Stimulated activated CD8-positive, alpha-beta memory T cell treated with anti-CD3 and anti-CD28 coated beads, Interleukin-2, amount 100 ng/mL, for 1 hour (primary cell): ENCODE results near the gene BCKDHB.
"Not testable (repeated sequence)": the region's sequence is repeated elsewhere in the genome, so short reads cannot be mapped to it uniquely, and the experiment has no call there.

Source experiments
- DNase-seq, 2 donors: peaks; one replicate each; pipeline ENCODE4 v3.0.0-alpha.2; 2020; ENCODE audit warnings: low read depth in 2 of 2

Gene BCKDHB

DNA sequence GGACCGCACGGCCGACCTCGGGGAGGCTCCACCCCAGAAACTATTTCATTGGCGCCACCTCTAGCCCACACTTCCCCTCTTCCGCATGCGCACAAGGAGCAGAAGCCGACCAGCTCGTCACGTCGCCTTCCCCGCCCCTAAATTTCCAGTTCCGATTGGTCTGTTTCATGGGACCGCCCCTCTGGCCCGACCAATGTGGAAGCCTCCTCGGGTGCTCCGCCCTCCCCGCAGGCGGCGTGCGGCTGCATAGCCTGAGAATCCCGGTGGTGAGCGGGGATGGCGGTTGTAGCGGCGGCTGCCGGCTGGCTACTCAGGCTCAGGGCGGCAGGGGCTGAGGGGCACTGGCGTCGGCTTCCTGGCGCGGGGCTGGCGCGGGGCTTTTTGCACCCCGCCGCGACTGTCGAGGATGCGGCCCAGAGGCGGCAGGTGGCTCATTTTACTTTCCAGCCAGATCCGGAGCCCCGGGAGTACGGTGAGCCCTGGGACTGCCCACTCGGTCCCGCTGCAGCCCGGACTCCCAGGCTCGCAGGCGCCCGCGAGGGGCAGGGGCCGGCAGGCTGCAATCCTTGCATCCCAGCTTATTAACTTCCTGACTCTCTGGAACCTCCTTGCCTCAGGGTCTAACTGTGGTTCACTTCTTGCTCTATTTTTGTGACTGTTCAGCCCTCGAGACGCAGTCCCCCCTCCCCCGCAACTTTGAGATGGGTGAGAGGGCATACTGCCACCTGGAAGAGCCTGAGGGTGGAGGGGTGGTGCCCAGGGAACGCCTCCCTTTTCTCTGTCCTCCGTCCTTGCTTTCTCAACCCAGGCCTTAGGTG is at the start of gene BCKDHB:
Gene BCKDHB (plus strand): TSS at position 254 of the 818 bp plus-strand sequence. CDS start 23 bp downstream, at position 277.
- peak; percentile 91 to 95 for DNase-seq

DNA sequence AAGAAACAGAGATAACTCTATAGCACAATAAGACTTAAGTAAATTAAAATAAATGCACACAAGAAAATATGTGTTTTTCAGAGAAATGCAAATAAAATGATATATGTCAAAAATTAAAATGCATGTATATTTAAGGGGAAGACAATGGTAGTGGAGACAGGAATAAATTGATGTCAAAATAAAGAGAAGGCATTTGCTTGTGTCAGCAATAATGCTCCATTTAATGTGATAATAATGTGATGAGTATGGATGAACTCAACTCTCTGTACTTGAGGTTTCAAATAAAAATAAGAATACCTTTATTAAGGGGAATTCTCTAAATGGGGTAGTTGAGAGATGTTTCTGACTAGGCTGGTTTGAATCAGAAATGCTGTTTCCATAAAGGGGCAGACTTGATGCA is 45.7 kb upstream of the BCKDHB start:
- no peak for DNase-seq

- not testable (repeated sequence) for DNase-seq
These were observed 38.3 kb upstream of the BCKDHB start for GRCh38 chr6:80068146-80068545.

GRCh38 chr6:80070431-80070830 is 36.0 kb upstream of the BCKDHB start:
- not testable (repeated sequence) for DNase-seq

DNA sequence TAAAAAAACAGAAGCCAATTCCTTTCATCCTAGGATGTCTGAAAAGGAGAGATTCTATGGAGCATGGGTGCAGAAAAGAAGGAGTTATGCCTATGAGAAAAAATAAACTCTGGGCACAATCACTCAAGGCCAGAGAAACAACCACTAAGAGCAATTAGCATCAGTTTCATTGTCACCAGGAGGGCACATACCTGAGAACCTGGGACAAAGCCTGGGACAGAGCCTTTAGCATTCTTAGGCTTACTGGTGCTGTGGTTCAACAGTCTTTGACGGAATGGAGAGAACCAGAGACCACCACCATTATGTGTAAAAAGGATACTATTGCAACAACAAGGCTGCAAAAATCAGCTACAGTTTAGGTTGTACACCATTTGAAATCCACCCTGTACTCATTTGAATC is 29.4 kb upstream of the BCKDHB start:
- no peak for DNase-seq

GRCh38 chr6:80088637-80089036 is 17.8 kb upstream of the BCKDHB start:
- no peak for DNase-seq

GRCh38 chr6:80091506-80091905 is 15.0 kb upstream of the BCKDHB start:
- no peak for DNase-seq

- no peak for DNase-seq
These were observed 12.5 kb upstream of the BCKDHB start for GRCh38 chr6:80094017-80094416.

DNA sequence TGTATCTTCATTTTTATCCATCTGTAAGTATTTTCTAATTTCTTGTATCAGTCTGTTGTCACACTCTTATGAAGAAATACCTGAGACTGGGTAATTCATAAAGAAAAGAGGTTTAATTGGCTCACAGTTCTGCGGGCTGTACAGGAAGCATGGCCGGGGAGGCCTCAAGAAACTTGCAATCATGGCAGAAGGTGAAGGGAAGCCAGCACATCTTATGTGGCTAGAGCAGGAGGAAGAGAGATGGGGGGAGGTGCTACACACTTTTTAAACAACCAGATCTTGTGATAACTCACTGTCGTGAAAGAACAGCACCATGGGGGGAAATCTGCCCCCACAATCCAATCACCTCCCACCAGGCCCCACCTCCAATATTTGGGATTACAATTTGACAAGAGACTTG is 10.9 kb upstream of the BCKDHB start:
- no peak for DNase-seq

GRCh38 chr6:80098392-80098791 is 8.1 kb upstream of the BCKDHB start:
- DNase-seq = no peak

DNA sequence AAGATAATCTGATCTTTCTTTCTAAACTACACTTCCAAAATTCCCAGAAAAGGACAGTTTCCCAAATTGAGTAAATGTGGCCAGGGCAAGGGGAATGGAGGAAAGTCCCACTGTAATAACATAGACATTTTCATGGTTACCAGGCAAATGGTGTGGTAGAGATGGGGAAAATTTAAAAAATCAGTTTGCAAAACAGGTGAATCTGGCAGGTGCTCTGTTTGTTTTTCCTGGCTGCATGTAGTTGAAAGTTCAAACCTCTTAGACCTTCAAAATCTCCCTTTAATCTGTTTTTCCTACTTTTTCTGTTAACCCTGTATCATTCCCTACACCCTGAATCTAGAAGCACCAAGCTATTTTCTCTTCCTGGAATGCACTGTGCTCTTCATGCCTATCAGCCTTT is 2.0 kb upstream of the BCKDHB start:
- DNase-seq = no peak

GRCh38 chr6:80105972-80106417 is 476 bp upstream of the BCKDHB start:
- no peak for DNase-seq

DNA sequence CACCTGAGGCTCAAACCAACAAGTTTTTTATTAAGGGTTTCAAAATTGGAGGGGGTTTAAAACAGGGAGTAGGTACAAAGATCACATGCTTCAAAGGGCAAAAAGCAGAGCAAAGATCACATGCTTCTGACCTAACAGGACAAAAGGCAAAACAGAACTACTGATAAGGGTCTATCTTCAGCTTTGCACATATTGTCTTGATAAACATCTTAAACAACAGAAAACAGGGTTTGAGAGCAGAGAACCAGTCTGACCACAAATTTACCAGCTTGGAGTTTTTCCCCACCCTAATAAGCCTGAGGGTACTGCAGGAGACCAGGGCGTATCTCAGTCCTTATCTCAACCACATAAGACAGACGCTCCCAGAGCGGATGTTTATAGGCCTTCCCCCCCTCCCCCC is 16.1 kb downstream of the BCKDHB start:
- DNase-seq = not testable (repeated sequence)

- DNase-seq = no peak
These were observed 20.3 kb downstream of the BCKDHB start for GRCh38 chr6:80126657-80127345.

- DNase-seq = no peak
These were observed 23.0 kb downstream of the BCKDHB start for GRCh38 chr6:80129485-80129884.

DNA sequence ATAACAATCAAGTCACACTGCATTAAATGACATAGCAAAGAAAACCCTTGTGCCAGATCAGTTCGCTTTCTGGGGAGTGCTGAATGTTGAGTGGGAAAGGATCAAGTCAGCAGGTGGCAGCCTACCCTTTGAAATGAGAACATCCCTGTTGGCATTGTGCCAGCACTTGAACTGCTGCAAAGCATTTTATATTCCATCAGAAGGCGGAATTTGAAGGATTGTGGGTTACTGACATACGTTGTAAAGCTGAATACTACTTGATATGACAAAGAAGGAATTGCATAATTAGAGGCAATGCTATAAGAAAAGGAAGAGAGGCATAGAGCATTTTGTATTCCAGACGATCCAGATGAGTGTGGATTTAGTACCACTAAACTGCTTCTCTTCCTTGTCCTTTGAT is 26.5 kb downstream of the BCKDHB start:
- peak in 1 of 2 donors; percentile 1 for DNase-seq

- no peak for DNase-seq
These were observed 27.6 kb downstream of the BCKDHB start for GRCh38 chr6:80134065-80134464.

DNA sequence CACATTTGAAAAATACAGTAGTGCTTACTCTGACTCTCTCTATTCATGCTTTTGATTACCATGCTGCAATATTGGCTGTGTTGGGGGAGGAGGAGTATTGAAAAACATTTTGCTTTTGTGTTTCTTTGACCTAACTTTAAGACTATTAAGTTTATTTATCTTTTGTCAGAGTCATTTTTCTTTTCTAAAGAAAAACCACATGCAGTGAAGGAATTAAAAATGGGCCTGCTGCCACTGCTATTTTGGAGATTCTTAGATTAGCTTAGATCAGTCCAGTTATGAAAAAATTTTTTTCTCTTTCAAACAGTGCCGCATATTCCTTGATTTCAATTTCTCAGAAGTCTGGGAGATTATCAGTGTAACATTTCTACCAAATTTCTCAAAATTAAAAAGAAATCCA is 36.1 kb downstream of the BCKDHB start:
- no peak for DNase-seq

DNA sequence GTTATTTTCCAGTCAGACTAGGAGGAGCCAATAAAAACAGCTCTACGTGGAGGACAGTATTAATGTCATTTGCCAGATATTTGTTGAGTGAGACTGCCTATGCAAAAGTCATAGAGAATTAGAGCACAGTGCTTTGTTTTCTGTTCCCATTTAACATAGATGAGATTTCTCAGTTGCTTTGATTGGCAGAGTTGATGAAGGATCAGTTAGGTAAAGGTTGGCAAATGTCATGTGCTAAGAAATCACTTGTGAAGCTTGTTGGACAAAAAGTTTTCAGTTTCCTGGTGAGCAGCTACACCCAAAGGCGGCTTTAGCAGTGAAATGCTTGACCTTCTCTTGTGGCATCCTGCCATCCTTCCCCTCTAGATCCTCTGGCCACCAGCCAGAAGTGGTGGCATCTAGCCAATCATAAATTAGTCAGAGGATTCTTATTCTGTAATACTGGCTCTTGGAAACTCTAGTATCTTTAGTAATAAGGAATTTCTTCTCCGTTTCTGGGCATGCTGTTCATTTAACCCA is 37.0 kb downstream of the BCKDHB start:
- DNase-seq = no peak

DNA sequence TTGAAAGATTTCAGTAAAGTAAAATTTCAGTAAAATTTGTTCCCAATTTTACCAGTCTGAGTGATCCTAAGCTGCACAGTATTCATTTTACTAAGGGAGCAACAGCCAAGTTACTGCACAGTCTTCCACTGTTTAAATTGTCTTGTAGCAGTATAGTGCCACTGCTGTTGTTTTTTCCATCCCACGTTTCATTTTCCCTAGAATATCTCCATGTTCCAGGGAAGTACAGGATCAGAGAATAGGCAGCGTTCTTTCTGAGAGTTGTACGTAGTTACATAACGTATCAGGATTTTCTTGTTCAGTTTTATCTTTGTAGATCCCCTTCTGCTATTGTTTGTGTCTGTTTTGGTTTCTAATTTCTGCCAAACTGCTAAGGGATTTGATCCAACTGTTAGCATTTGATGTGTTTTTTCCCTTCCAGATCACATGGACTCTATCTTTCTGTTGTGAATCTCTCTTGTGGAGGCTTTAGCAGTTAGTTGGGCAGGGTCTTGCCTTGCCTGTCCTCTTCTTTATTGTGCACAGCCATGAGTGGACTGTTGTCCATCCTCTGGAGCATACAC is 38.4 kb downstream of the BCKDHB start:
- no peak for DNase-seq

GRCh38 chr6:80145509-80145908 is 39.0 kb downstream of the BCKDHB start:
- no peak for DNase-seq

GRCh38 chr6:80145921-80146320 is 39.5 kb downstream of the BCKDHB start:
- DNase-seq = no peak

DNA sequence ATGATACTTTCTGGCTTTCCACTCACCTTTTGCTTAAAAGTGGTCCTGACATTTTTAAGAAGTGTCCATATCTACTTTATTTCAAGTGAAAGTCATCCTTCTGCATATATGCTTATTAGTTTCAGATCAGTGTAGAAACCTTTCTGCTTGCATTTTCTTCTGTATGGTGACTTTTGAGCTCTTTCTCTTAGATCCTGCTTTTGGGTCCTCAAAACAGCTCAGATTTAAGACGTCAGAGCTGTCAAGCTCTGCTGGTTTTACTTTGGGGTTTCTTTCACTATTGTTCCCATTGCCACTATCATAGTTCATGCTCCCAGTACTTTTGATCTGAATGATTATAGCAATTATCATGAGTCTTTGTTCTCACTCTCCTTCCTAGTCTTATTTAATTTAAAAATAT is 41.7 kb downstream of the BCKDHB start:
- DNase-seq = no peak
